ENCODE results near the gene LIPG.
"Not testable (repeated sequence)": the region's sequence is repeated elsewhere in the genome, so short reads cannot be mapped to it uniquely, and the experiment has no call there.

The LIPG gene

GRCh38 chr18:49573835-49574234 lies 12.0 kb downstream of the LIPG start:
- no peak for DNase-seq (ENCODE audit: low read depth in 2 of 2)

GRCh38 chr18:49579041-49579440 lies 17.2 kb downstream of the LIPG start:
- not testable (repeated sequence) for DNase-seq (ENCODE audit: low read depth in 2 of 2)

GRCh38 chr18:49579583-49579982 lies 17.7 kb downstream of the LIPG start:
- not testable (repeated sequence) for DNase-seq (ENCODE audit: low read depth in 2 of 2)

- DNase-seq (ENCODE audit: low read depth in 2 of 2), result no peak
Measured at GRCh38 chr18:49580279-49580678, 18.4 kb downstream of the LIPG start.

GRCh38 chr18:49581371-49581770 lies 19.5 kb downstream of the LIPG start:
- DNase-seq (ENCODE audit: low read depth in 2 of 2), result no peak

GRCh38 chr18:49582579-49582978 lies 20.7 kb downstream of the LIPG start:
- no peak for DNase-seq (ENCODE audit: low read depth in 2 of 2)

- DNase-seq (ENCODE audit: low read depth in 2 of 2), result no peak
Measured at GRCh38 chr18:49584394-49584793, 22.5 kb downstream of the LIPG start.

- DNase-seq (ENCODE audit: low read depth in 2 of 2), result not testable (repeated sequence)
Measured at GRCh38 chr18:49584951-49585350, 23.1 kb downstream of the LIPG start.

- DNase-seq (ENCODE audit: low read depth in 2 of 2), result no peak
Measured at GRCh38 chr18:49585781-49586663, 24.2 kb downstream of the LIPG start.

GRCh38 chr18:49588171-49588570 lies 26.3 kb downstream of the LIPG start:
- DNase-seq (ENCODE audit: low read depth in 2 of 2), result no peak

- DNase-seq (ENCODE audit: low read depth in 2 of 2), result no peak
Measured at GRCh38 chr18:49588971-49589370, 27.1 kb downstream of the LIPG start.

GRCh38 chr18:49590608-49591007 lies 28.8 kb downstream of the LIPG start:
- no peak for DNase-seq (ENCODE audit: low read depth in 2 of 2)

GRCh38 chr18:49591271-49591670 lies 29.4 kb downstream of the LIPG start:
- DNase-seq (ENCODE audit: low read depth in 2 of 2), result no peak

GRCh38 chr18:49591775-49592174 lies 29.9 kb downstream of the LIPG start:
- DNase-seq (ENCODE audit: low read depth in 2 of 2), result no peak

- DNase-seq (ENCODE audit: low read depth in 2 of 2), result no peak
Measured at GRCh38 chr18:49596687-49597086, 34.8 kb downstream of the LIPG start.

- DNase-seq (ENCODE audit: low read depth in 2 of 2), result no peak
Measured at GRCh38 chr18:49597157-49597931, 35.5 kb downstream of the LIPG start.

GRCh38 chr18:49601211-49601610 lies 39.4 kb downstream of the LIPG start:
- no peak for DNase-seq (ENCODE audit: low read depth in 2 of 2)

- no peak for DNase-seq (ENCODE audit: low read depth in 2 of 2)
Measured at GRCh38 chr18:49608366-49609255, 46.8 kb downstream of the LIPG start.

GRCh38 chr18:49609256-49610021 lies 47.6 kb downstream of the LIPG start:
- DNase-seq (ENCODE audit: low read depth in 2 of 2), result no peak

- DNase-seq (ENCODE audit: low read depth in 2 of 2), result no peak
Measured at GRCh38 chr18:49610022-49610445, 48.2 kb downstream of the LIPG start.

GRCh38 chr18:49611316-49611715 lies 49.5 kb downstream of the LIPG start:
- DNase-seq (ENCODE audit: low read depth in 2 of 2), result no peak

All from stimulated activated CD8-positive, alpha-beta memory T cell treated with anti-CD3 and anti-CD28 coated beads, Interleukin-7, amount 100 ng/mL, for 4 hours (primary cell).